ENCODE data around the gene FGL2.

Gene FGL2

GRCh38 chr7:77216181-77216845 lies 16.7 kb upstream of the FGL2 start:
- no peak overlapping the region for H3K27ac ChIP-seq (ENCODE audit: low read depth, low read length)
- peaks cover 2 to 5% of the 10 kb centered on the region in 2 donors for H3K9me3 ChIP-seq (ENCODE audit: control insufficient read depth in 1 of 2, low read length in 2 of 2)
- H3K36me3 ChIP-seq (ENCODE audit: control insufficient read depth in 1 of 2, insufficient read depth in 2 of 2, low read length in 2 of 2) = no peaks in the 10 kb centered on the region
- H3K9ac ChIP-seq (ENCODE audit: low read depth in 1 of 2, low read length in 2 of 2) = no peak overlapping the region
- peaks cover 4 to 8% of the 10 kb centered on the region in 2 donors for H3K4me1 ChIP-seq (ENCODE audit: control insufficient read depth in 1 of 2, insufficient read depth in 2 of 2, low read length in 2 of 2)
- H3K4me3 ChIP-seq (ENCODE audit: low read depth in 1 of 2, low read length in 2 of 2) = no peak overlapping the region
- H3K27me3 ChIP-seq (ENCODE audit: control insufficient read depth in 1 of 2, insufficient read depth in 2 of 2, low read length in 2 of 2) = no peaks in the 10 kb centered on the region

GRCh38 chr7:77209479-77210139 lies 10.0 kb upstream of the FGL2 start:
- H3K9ac ChIP-seq (ENCODE audit: low read depth in 1 of 2, low read length in 2 of 2) = no peak overlapping the region
- H3K36me3 ChIP-seq (ENCODE audit: control insufficient read depth in 1 of 2, insufficient read depth in 2 of 2, low read length in 2 of 2) = no peaks in the 10 kb centered on the region
- H3K4me1 ChIP-seq (ENCODE audit: control insufficient read depth in 1 of 2, insufficient read depth in 2 of 2, low read length in 2 of 2) = no peaks in the 10 kb centered on the region
- peaks cover 11 to 18% of the 10 kb centered on the region in 2 donors for H3K9me3 ChIP-seq (ENCODE audit: control insufficient read depth in 1 of 2, low read length in 2 of 2)
- no peaks in the 10 kb centered on the region for H3K27me3 ChIP-seq (ENCODE audit: control insufficient read depth in 1 of 2, insufficient read depth in 2 of 2, low read length in 2 of 2)
- H3K4me3 ChIP-seq (ENCODE audit: low read depth in 1 of 2, low read length in 2 of 2) = no peak overlapping the region
- H3K27ac ChIP-seq (ENCODE audit: low read depth, low read length) = no peak overlapping the region

GRCh38 chr7:77208416-77208815 lies 8.8 kb upstream of the FGL2 start:
- Histone ChIP-seq H3K27me3 (ENCODE audit: control insufficient read depth in 1 of 2, insufficient read depth in 2 of 2, low read length in 2 of 2) (no peaks in the 10 kb centered on the region), H3K27ac (ENCODE audit: low read depth, low read length) (no peak overlapping the region), H3K9ac (ENCODE audit: low read depth in 1 of 2, low read length in 2 of 2) (no peak overlapping the region), H3K9me3 (ENCODE audit: control insufficient read depth in 1 of 2, low read length in 2 of 2) (peaks cover 11 to 18% of the 10 kb centered on the region in 2 donors), H3K36me3 (ENCODE audit: control insufficient read depth in 1 of 2, insufficient read depth in 2 of 2, low read length in 2 of 2) (no peaks in the 10 kb centered on the region), H3K4me1 (ENCODE audit: control insufficient read depth in 1 of 2, insufficient read depth in 2 of 2, low read length in 2 of 2) (peaks cover 0 to 3% of the 10 kb centered on the region in 2 donors), H3K4me3 (ENCODE audit: low read depth in 1 of 2, low read length in 2 of 2) (no peak overlapping the region)

- Histone ChIP-seq H3K27me3 (ENCODE audit: control insufficient read depth in 1 of 2, insufficient read depth in 2 of 2, low read length in 2 of 2) (no peaks in the 10 kb centered on the region), H3K9me3 (ENCODE audit: control insufficient read depth in 1 of 2, low read length in 2 of 2) (peaks cover 11 to 18% of the 10 kb centered on the region in 2 donors), H3K27ac (ENCODE audit: low read depth, low read length) (no peak overlapping the region), H3K9ac (ENCODE audit: low read depth in 1 of 2, low read length in 2 of 2) (no peak overlapping the region), H3K4me1 (ENCODE audit: control insufficient read depth in 1 of 2, insufficient read depth in 2 of 2, low read length in 2 of 2) (peaks cover 11 to 16% of the 10 kb centered on the region in 2 donors), H3K36me3 (ENCODE audit: control insufficient read depth in 1 of 2, insufficient read depth in 2 of 2, low read length in 2 of 2) (no peaks in the 10 kb centered on the region), H3K4me3 (ENCODE audit: low read depth in 1 of 2, low read length in 2 of 2) (no peak overlapping the region)
These were observed 6.1 kb upstream of the FGL2 start for GRCh38 chr7:77205706-77206105.

- Histone ChIP-seq H3K27ac (ENCODE audit: low read depth, low read length) (no peak overlapping the region), H3K9ac (ENCODE audit: low read depth in 1 of 2, low read length in 2 of 2) (peak overlapping the region in 1 of 2 donors; percentile 4), H3K27me3 (ENCODE audit: control insufficient read depth in 1 of 2, insufficient read depth in 2 of 2, low read length in 2 of 2) (no peaks in the 10 kb centered on the region), H3K9me3 (ENCODE audit: control insufficient read depth in 1 of 2, low read length in 2 of 2) (no peaks in the 10 kb centered on the region), H3K36me3 (ENCODE audit: control insufficient read depth in 1 of 2, insufficient read depth in 2 of 2, low read length in 2 of 2) (no peaks in the 10 kb centered on the region), H3K4me1 (ENCODE audit: control insufficient read depth in 1 of 2, insufficient read depth in 2 of 2, low read length in 2 of 2) (peaks cover 25 to 36% of the 10 kb centered on the region in 2 donors), H3K4me3 (ENCODE audit: low read depth in 1 of 2, low read length in 2 of 2) (peak overlapping the region in 1 of 2 donors; percentile 6)
These were observed 2.9 kb upstream of the FGL2 start for GRCh38 chr7:77202481-77202976.

GRCh38 chr7:77200542-77200941 lies 923 bp upstream of the FGL2 start:
- H3K4me1 ChIP-seq (ENCODE audit: control insufficient read depth in 1 of 2, insufficient read depth in 2 of 2, low read length in 2 of 2) = peaks cover 33 to 46% of the 10 kb centered on the region in 2 donors
- no peak overlapping the region for H3K9ac ChIP-seq (ENCODE audit: low read depth in 1 of 2, low read length in 2 of 2)
- H3K36me3 ChIP-seq (ENCODE audit: control insufficient read depth in 1 of 2, insufficient read depth in 2 of 2, low read length in 2 of 2) = no peaks in the 10 kb centered on the region
- no peak overlapping the region for H3K27ac ChIP-seq (ENCODE audit: low read depth, low read length)
- H3K4me3 ChIP-seq (ENCODE audit: low read depth in 1 of 2, low read length in 2 of 2) = peak overlapping the region in 1 of 2 donors; percentile 78
- no peaks in the 10 kb centered on the region for H3K9me3 ChIP-seq (ENCODE audit: control insufficient read depth in 1 of 2, low read length in 2 of 2)
- no peaks in the 10 kb centered on the region for H3K27me3 ChIP-seq (ENCODE audit: control insufficient read depth in 1 of 2, insufficient read depth in 2 of 2, low read length in 2 of 2)

GRCh38 chr7:77197141-77197540 lies 2.5 kb downstream of the FGL2 start:
- H3K27ac ChIP-seq (ENCODE audit: low read depth, low read length) = peak overlapping the region; percentile 26
- no peaks in the 10 kb centered on the region for H3K36me3 ChIP-seq (ENCODE audit: control insufficient read depth in 1 of 2, insufficient read depth in 2 of 2, low read length in 2 of 2)
- peaks cover 23 to 31% of the 10 kb centered on the region in 2 donors for H3K4me1 ChIP-seq (ENCODE audit: control insufficient read depth in 1 of 2, insufficient read depth in 2 of 2, low read length in 2 of 2)
- H3K27me3 ChIP-seq (ENCODE audit: control insufficient read depth in 1 of 2, insufficient read depth in 2 of 2, low read length in 2 of 2) = no peaks in the 10 kb centered on the region
- H3K4me3 ChIP-seq (ENCODE audit: low read depth in 1 of 2, low read length in 2 of 2) = peak overlapping the region; percentile 40 to 78
- H3K9me3 ChIP-seq (ENCODE audit: control insufficient read depth in 1 of 2, low read length in 2 of 2) = no peaks in the 10 kb centered on the region
- peak overlapping the region in 1 of 2 donors; percentile 76 for H3K9ac ChIP-seq (ENCODE audit: low read depth in 1 of 2, low read length in 2 of 2)

GRCh38 chr7:77188731-77189437 lies 10.7 kb downstream of the FGL2 start:
- Histone ChIP-seq H3K9me3 (ENCODE audit: control insufficient read depth in 1 of 2, low read length in 2 of 2) (no peaks in the 10 kb centered on the region), H3K27me3 (ENCODE audit: control insufficient read depth in 1 of 2, insufficient read depth in 2 of 2, low read length in 2 of 2) (no peaks in the 10 kb centered on the region), H3K4me3 (ENCODE audit: low read depth in 1 of 2, low read length in 2 of 2) (no peak overlapping the region), H3K36me3 (ENCODE audit: control insufficient read depth in 1 of 2, insufficient read depth in 2 of 2, low read length in 2 of 2) (no peaks in the 10 kb centered on the region), H3K27ac (ENCODE audit: low read depth, low read length) (no peak overlapping the region), H3K9ac (ENCODE audit: low read depth in 1 of 2, low read length in 2 of 2) (no peak overlapping the region), H3K4me1 (ENCODE audit: control insufficient read depth in 1 of 2, insufficient read depth in 2 of 2, low read length in 2 of 2) (peaks cover 0 to 5% of the 10 kb centered on the region in 2 donors)

- H3K27ac ChIP-seq (ENCODE audit: low read depth, low read length) = no peak overlapping the region
- no peaks in the 10 kb centered on the region for H3K36me3 ChIP-seq (ENCODE audit: control insufficient read depth in 1 of 2, insufficient read depth in 2 of 2, low read length in 2 of 2)
- H3K4me1 ChIP-seq (ENCODE audit: control insufficient read depth in 1 of 2, insufficient read depth in 2 of 2, low read length in 2 of 2) = peaks cover 3 to 19% of the 10 kb centered on the region in 2 donors
- no peaks in the 10 kb centered on the region for H3K9me3 ChIP-seq (ENCODE audit: control insufficient read depth in 1 of 2, low read length in 2 of 2)
- no peaks in the 10 kb centered on the region for H3K27me3 ChIP-seq (ENCODE audit: control insufficient read depth in 1 of 2, insufficient read depth in 2 of 2, low read length in 2 of 2)
- H3K9ac ChIP-seq (ENCODE audit: low read depth in 1 of 2, low read length in 2 of 2) = no peak overlapping the region
- no peak overlapping the region for H3K4me3 ChIP-seq (ENCODE audit: low read depth in 1 of 2, low read length in 2 of 2)
These were observed 13.8 kb downstream of the FGL2 start for GRCh38 chr7:77185866-77186265.

- no peaks in the 10 kb centered on the region for H3K27me3 ChIP-seq (ENCODE audit: control insufficient read depth in 1 of 2, insufficient read depth in 2 of 2, low read length in 2 of 2)
- H3K27ac ChIP-seq (ENCODE audit: low read depth, low read length) = no peak overlapping the region
These were observed 14.6 kb downstream of the FGL2 start for GRCh38 chr7:77184990-77185389.

More at GRCh38 chr7:77184990-77185389, 14.6 kb downstream of the FGL2 start:
- Histone ChIP-seq H3K4me1 (ENCODE audit: control insufficient read depth in 1 of 2, insufficient read depth in 2 of 2, low read length in 2 of 2) (peaks cover 3 to 20% of the 10 kb centered on the region in 2 donors), H3K9ac (ENCODE audit: low read depth in 1 of 2, low read length in 2 of 2) (no peak overlapping the region), H3K36me3 (ENCODE audit: control insufficient read depth in 1 of 2, insufficient read depth in 2 of 2, low read length in 2 of 2) (no peaks in the 10 kb centered on the region), H3K4me3 (ENCODE audit: low read depth in 1 of 2, low read length in 2 of 2) (no peak overlapping the region), H3K9me3 (ENCODE audit: control insufficient read depth in 1 of 2, low read length in 2 of 2) (no peaks in the 10 kb centered on the region)
